ENCODE data around the gene IFI16.

DNA sequence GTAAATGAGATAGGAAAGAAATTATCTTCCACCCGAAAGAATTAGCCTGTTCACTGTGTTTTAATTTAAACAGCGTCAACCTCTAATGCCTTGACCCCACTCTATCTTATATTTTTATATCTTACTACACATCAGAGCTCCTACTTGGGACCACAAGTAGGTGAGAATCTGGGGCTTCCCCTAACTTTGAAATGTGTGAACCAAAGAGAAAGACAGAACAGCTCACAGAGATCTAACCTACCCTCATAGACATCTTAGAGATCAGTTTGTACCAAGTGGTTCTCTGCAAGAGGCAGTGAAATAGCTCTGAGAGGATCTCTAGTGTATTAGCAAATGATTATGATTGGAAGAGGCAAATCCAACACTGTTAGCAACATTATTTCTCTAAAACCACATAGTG lies 31.0 kb upstream of the IFI16 start:
- TF ChIP-seq CTCF (IDR thresholded peaks at IDR 0.05; ENCODE audit: borderline replicate concordance, extremely low read depth, low read length, poor library complexity, severe bottlenecking): no peak
- TF ChIP-seq EZH2 (IDR thresholded peaks at IDR 0.05; ENCODE audit: borderline replicate concordance, low read depth, low read length, severe bottlenecking): no peak

Measured in DND-41 (cell line).